Esophagus mucosa (tissue), 1 donor: ENCODE results near the gene CPT1A. TPM values are rescaled to one million over a fixed set of nuclear protein-coding genes. Genes with fewer than 3 reads are reported as not detected.
A peak's percentile ranks its signal among the peaks of the same experiment; 100 is the strongest.
"Not testable (repeated sequence)": the region's sequence is repeated elsewhere in the genome, so short reads cannot be mapped to it uniquely, and the experiment has no call there.

Experiments
- ATAC-seq: fragments of 200-7000 bp; cut with Tn5 transposase; one replicate; pipeline ENCODE4 v1.9.1; 2020
- total RNA-seq: library from RNA; stranded (reverse); gene quantifications from one replicate; pipeline ENCODE4 v1.2.4, GENCODE V29; 2023
- donor health status: DM: yes; HTN: yes; CAD: no.

CPT1A gene
- total RNA-seq = 23.9 TPM

- peak; percentile 44 for ATAC-seq
Measured at GRCh38 chr11:68841718-68842426, at the start of gene CPT1A. CPT1A (minus strand) TSS chr11:68841916; CDS start chr11:68815474, 26,442 bp downstream.

- ATAC-seq = peak; percentile 35
Measured at GRCh38 chr11:68890490-68891231, 48.9 kb upstream of the CPT1A start.

- peak; percentile 14 for ATAC-seq
Measured at GRCh38 chr11:68889948-68890446, 48.3 kb upstream of the CPT1A start.

GRCh38 chr11:68884827-68885226 is 43.1 kb upstream of the CPT1A start:
- not testable (repeated sequence) for ATAC-seq

GRCh38 chr11:68882391-68882790 is 40.7 kb upstream of the CPT1A start:
- ATAC-seq = no peak

- ATAC-seq = no peak
Measured at GRCh38 chr11:68881320-68881719, 39.6 kb upstream of the CPT1A start.

- ATAC-seq = no peak
Measured at GRCh38 chr11:68880851-68881250, 39.1 kb upstream of the CPT1A start.

GRCh38 chr11:68878022-68878421 is 36.3 kb upstream of the CPT1A start:
- no peak for ATAC-seq

GRCh38 chr11:68872216-68873003 is 30.7 kb upstream of the CPT1A start:
- no peak for ATAC-seq

- no peak for ATAC-seq
Measured at GRCh38 chr11:68870470-68870869, 28.8 kb upstream of the CPT1A start.

GRCh38 chr11:68868221-68868835 is 26.6 kb upstream of the CPT1A start:
- ATAC-seq = no peak

- no peak for ATAC-seq
Measured at GRCh38 chr11:68867066-68867465, 25.4 kb upstream of the CPT1A start.

GRCh38 chr11:68865241-68865640 is 23.5 kb upstream of the CPT1A start:
- ATAC-seq = peak; percentile 23

- no peak for ATAC-seq
Measured at GRCh38 chr11:68863553-68864265, 22.0 kb upstream of the CPT1A start.

- no peak for ATAC-seq
Measured at GRCh38 chr11:68862421-68862820, 20.7 kb upstream of the CPT1A start.

- no peak for ATAC-seq
Measured at GRCh38 chr11:68859123-68859522, 17.4 kb upstream of the CPT1A start.

GRCh38 chr11:68857037-68857586 is 15.4 kb upstream of the CPT1A start:
- no peak for ATAC-seq

GRCh38 chr11:68856425-68857030 is 14.8 kb upstream of the CPT1A start:
- not testable (repeated sequence) for ATAC-seq

GRCh38 chr11:68855205-68855981 is 13.7 kb upstream of the CPT1A start:
- ATAC-seq = peak; percentile 30

- no peak for ATAC-seq
Measured at GRCh38 chr11:68854273-68854958, 12.7 kb upstream of the CPT1A start.
